CD14-positive monocyte (primary cell): ENCODE measurements around the gene WARS2. TPM values are rescaled to one million over a fixed set of nuclear protein-coding genes. Genes with fewer than 3 reads are reported as not detected.

Experiments used
- DNase-seq, 3 donors: peaks; one replicate each; pipeline ENCODE4 v3.0.0-alpha.2; 2011 to 2022
- H2AFZ ChIP-seq: 2 replicates; pipeline ENCODE4 v1.6.0; 2012; ENCODE audit warnings: mild to moderate bottlenecking, low read depth, low read length, inconsistent platforms; ENCODE audit not compliant: insufficient read depth, poor library complexity, severe bottlenecking
- H3K27ac ChIP-seq, 2 donors: 1 replicate in 1 of 2; 2 replicates in 1 of 2; pipeline ENCODE4 v1.5.1; 2012 to 2013; ENCODE audit warnings: low read length in 2 of 2, control low read depth in 1 of 2, inconsistent platforms in 1 of 2, low read depth in 1 of 2, mild to moderate bottlenecking in 1 of 2
- H3K27me3 ChIP-seq, 2 donors: one replicate each; pipeline versions ENCODE4 v1.6.0 to v1.6.1; 2011 to 2013; ENCODE audit warnings: low read length in 2 of 2; ENCODE audit not compliant: control insufficient read depth in 2 of 2, insufficient read depth in 2 of 2
- H3K36me3 ChIP-seq, 2 donors: replicated peaks in 1 of 2; 1 replicate in 1 of 2; 2 replicates in 1 of 2; pipeline versions ENCODE4 v1.5.1 to v1.6.1; 2012 to 2013; ENCODE audit warnings: low read length in 2 of 2, control low read depth in 1 of 2, inconsistent platforms in 1 of 2, mild to moderate bottlenecking in 1 of 2; ENCODE audit not compliant: insufficient read depth in 2 of 2, control insufficient read depth in 1 of 2
- H3K4me1 ChIP-seq, 2 donors: 1 replicate in 1 of 2; 2 replicates in 1 of 2; pipeline versions ENCODE4 v1.5.1 to v1.6.1; 2012 to 2013; ENCODE audit warnings: low read length in 2 of 2, control low read depth in 1 of 2, inconsistent platforms in 1 of 2, mild to moderate bottlenecking in 1 of 2, moderate library complexity in 1 of 2; ENCODE audit not compliant: insufficient read depth in 2 of 2, control insufficient read depth in 1 of 2
- H3K4me2 ChIP-seq: replicated peaks from 2 replicates; pipeline ENCODE3; 2012; ENCODE audit warnings: low read length, moderate library complexity, mild to moderate bottlenecking; ENCODE audit not compliant: poor library complexity, severe bottlenecking; ENCODE audit errors: extremely low read depth
- H3K4me3 ChIP-seq, 3 experiments: fragments of 200-600 bp in 1 of 3; sonication (generic) in 1 of 3; replicated peaks in 1 of 3; 1 replicate in 2 of 3; 2 replicates in 1 of 3; pipeline ENCODE4 v1.5.1; 2011 to 2013; ENCODE audit warnings: low read length in 3 of 3, mild to moderate bottlenecking in 3 of 3, control low read depth in 2 of 3, low read depth in 2 of 3, inconsistent platforms in 1 of 3, moderate library complexity in 1 of 3
- H3K79me2 ChIP-seq: 2 replicates; pipeline ENCODE4 v1.6.0; 2012; ENCODE audit warnings: mild to moderate bottlenecking, control low read depth, inconsistent platforms, low read length, moderate library complexity; ENCODE audit not compliant: insufficient read depth
- H3K9ac ChIP-seq: 2 replicates; pipeline ENCODE4 v1.6.0; 2017; ENCODE audit warnings: low read length, mild to moderate bottlenecking; ENCODE audit not compliant: insufficient read depth, poor library complexity, severe bottlenecking
- H3K9me3 ChIP-seq, 2 donors: replicated peaks in 1 of 2; 1 replicate in 1 of 2; 2 replicates in 1 of 2; pipeline versions ENCODE4 v1.5.1 to v1.6.1; 2012 to 2013; ENCODE audit warnings: low read length in 2 of 2, control low read depth in 1 of 2; ENCODE audit not compliant: control insufficient read depth in 1 of 2, insufficient read depth in 1 of 2
- H4K20me1 ChIP-seq: 2 replicates; pipeline ENCODE4 v1.6.0; 2012; ENCODE audit warnings: mild to moderate bottlenecking, low read length, control low read depth, moderate library complexity; ENCODE audit not compliant: insufficient read depth
- H3K27ac Mint-ChIP-seq, 7 donors: one replicate each; pipeline ENCODE4 v1.8.0; 2020; ENCODE audit warnings: mild to moderate bottlenecking in 7 of 7, mixed read lengths in 7 of 7, moderate library complexity in 6 of 7, inconsistent platforms in 2 of 7
- H3K27me3 Mint-ChIP-seq, 3 donors: one replicate each; pipeline ENCODE4 v1.8.0; 2021 to 2022; ENCODE audit warnings: low read depth in 3 of 3, mild to moderate bottlenecking in 3 of 3, mixed read lengths in 3 of 3, moderate library complexity in 3 of 3, inconsistent platforms in 1 of 3
- H3K36me3 Mint-ChIP-seq, 2 donors: one replicate each; pipeline ENCODE4 v1.8.0; 2020; ENCODE audit warnings: mixed read lengths in 2 of 2, inconsistent platforms in 1 of 2, mild to moderate bottlenecking in 1 of 2
- H3K4me1 Mint-ChIP-seq: one replicate; pipeline ENCODE4 v1.8.0; 2020; ENCODE audit warnings: mild to moderate bottlenecking, mixed read lengths
- H3K4me3 Mint-ChIP-seq, 2 donors: one replicate each; pipeline ENCODE4 v1.8.0; 2020; ENCODE audit warnings: mild to moderate bottlenecking in 2 of 2, mixed read lengths in 2 of 2, moderate library complexity in 1 of 2
- H3K9me3 Mint-ChIP-seq, 7 donors: one replicate each; pipeline ENCODE4 v1.8.0; 2020 to 2022; ENCODE audit warnings: mixed read lengths in 7 of 7, mild to moderate bottlenecking in 6 of 7, moderate library complexity in 6 of 7, inconsistent platforms in 2 of 7
- whole genome bisulfite sequencing: methylation state at CpG from one replicate; pipeline ENCODE4 v1.1.5; 2013; ENCODE audit warnings: missing lambda C conversion rate; ENCODE audit not compliant: insufficient coverage; 5-methylcytosine and 5-hydroxymethylcytosine counted together
- intact Hi-C, 2 donors: fragments of 100-400 bp; cut with micrococcal nuclease; formaldehyde crosslinking; loops; one replicate each; pipeline versions ENCODE4 v1.15.0 to v1.15.1; 2023
- polyA plus RNA-seq, 3 donors: library from polyadenylated mRNA; depleted of rRNA in 1 of 3; unstranded in 2 of 3; stranded (reverse) in 1 of 3; fragments of 300-500 nt in 2 of 3; fragments of >200 nt in 1 of 3; fragmentation: Illumina TruSeq in 2 of 3; gene quantifications; 1 replicate in 2 of 3; 2 replicates in 1 of 3; pipeline ENCODE4 v1.2.3, GENCODE V29; 2012 to 2021
- TF ChIP-seq, protein P1 (sequence below): fragments of 200-600 bp; IDR thresholded peaks from one replicate; pipeline ENCODE4 v1.8.0; 2022; ENCODE audit warnings: antibody characterized with exemption, mild to moderate bottlenecking

WARS2 gene
- polyA plus RNA-seq, 3 donors = 4.6 to 5.1 (median 4.7) TPM

DNA sequence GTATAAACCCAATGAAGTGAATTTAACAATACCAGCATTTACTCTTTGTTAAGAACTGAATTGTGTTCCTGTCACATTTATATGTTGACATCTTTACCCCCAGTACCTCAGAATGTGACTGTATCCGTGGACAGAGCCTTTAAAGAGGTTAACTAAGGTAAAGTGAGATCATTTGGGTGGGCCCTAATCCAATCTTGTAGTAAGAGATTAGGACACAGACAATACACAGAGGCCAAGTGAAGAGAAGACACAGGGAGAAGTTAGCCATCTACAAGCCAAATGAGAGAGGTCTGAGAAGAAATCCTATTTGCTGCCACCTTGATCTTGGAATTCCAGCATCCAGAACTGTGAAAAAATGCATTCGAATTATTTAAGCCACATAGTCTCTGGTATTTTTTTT is 22.9 kb upstream of the WARS2 start:
- Mint-ChIP-seq H3K27ac (no peak overlapping the region), H3K36me3 (peaks cover 42 to 57% of the 10 kb centered on the region in 2 donors), H3K27me3 (no peaks in the 10 kb centered on the region), H3K9me3 (peaks cover 0 to 5% (median 2%) of the 10 kb centered on the region in 7 donors), H3K4me1 (no peaks in the 10 kb centered on the region), H3K4me3 (no peak overlapping the region)
- Histone ChIP-seq H3K4me3 (no peak overlapping the region), H3K36me3 (peaks cover 11 to 48% of the 10 kb centered on the region in 2 donors), H3K9me3 (peaks cover 0 to 1% of the 10 kb centered on the region in 2 donors), H3K27ac (no peak overlapping the region), H4K20me1 (no peaks in the 10 kb centered on the region), H3K4me1 (no peaks in the 10 kb centered on the region), H3K9ac (no peak overlapping the region), H3K27me3 (no peaks in the 10 kb centered on the region), H2AFZ (no peak overlapping the region), H3K4me2 (no peak overlapping the region), H3K79me2 (no peaks in the 10 kb centered on the region)
- intact Hi-C loops = no loop called here
- WGBS = no CpG with 5 or more reads among the region's 2 CpGs
- DNase-seq = no peak
- TF ChIP-seq, protein P1, sequence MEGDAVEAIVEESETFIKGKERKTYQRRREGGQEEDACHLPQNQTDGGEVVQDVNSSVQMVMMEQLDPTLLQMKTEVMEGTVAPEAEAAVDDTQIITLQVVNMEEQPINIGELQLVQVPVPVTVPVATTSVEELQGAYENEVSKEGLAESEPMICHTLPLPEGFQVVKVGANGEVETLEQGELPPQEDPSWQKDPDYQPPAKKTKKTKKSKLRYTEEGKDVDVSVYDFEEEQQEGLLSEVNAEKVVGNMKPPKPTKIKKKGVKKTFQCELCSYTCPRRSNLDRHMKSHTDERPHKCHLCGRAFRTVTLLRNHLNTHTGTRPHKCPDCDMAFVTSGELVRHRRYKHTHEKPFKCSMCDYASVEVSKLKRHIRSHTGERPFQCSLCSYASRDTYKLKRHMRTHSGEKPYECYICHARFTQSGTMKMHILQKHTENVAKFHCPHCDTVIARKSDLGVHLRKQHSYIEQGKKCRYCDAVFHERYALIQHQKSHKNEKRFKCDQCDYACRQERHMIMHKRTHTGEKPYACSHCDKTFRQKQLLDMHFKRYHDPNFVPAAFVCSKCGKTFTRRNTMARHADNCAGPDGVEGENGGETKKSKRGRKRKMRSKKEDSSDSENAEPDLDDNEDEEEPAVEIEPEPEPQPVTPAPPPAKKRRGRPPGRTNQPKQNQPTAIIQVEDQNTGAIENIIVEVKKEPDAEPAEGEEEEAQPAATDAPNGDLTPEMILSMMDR = no peak

DNA sequence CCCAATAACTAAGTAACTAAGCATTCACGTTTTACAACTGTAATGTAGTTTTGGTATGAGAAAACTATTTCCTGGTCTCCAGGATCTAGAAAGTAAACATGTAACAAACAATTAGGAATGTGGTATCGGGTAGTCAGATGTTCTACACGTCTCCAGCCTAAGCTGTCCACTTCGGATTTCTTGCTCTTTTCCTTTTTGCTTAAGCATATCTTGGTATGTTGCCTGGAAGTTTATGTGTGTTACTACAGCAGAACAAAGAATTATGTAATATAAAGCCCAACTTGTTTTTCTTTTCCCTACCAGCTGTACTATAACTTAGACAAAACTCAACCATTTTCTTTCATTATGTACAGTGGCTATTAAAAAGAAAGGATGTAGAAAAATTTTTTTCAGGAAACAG is 20.4 kb upstream of the WARS2 start:
- no peak overlapping the region for H2AFZ ChIP-seq
- H3K4me2 ChIP-seq = no peak overlapping the region
- H3K4me3 Mint-ChIP-seq = no peak overlapping the region
- no peak overlapping the region for H3K27ac Mint-ChIP-seq
- H3K36me3 ChIP-seq = peaks cover 19 to 63% of the 10 kb centered on the region in 2 donors
- peaks cover 61 to 73% of the 10 kb centered on the region in 2 donors for H3K36me3 Mint-ChIP-seq
- no peaks in the 10 kb centered on the region for H3K27me3 Mint-ChIP-seq
- H3K4me1 ChIP-seq = no peaks in the 10 kb centered on the region
- no peaks in the 10 kb centered on the region for H3K4me1 Mint-ChIP-seq
- H3K79me2 ChIP-seq = no peaks in the 10 kb centered on the region
- no peaks in the 10 kb centered on the region for H3K27me3 ChIP-seq
- WGBS = no CpG with 5 or more reads among the region's 4 CpGs
- H3K9me3 ChIP-seq = no peaks in the 10 kb centered on the region
- TF ChIP-seq, protein P1 = no peak
- no peak overlapping the region for H3K9ac ChIP-seq
- peaks cover 0 to 9% (median 4%) of the 10 kb centered on the region in 7 donors for H3K9me3 Mint-ChIP-seq
- intact Hi-C loops = no loop called here
- no peak for DNase-seq
- H4K20me1 ChIP-seq = no peaks in the 10 kb centered on the region
- H3K27ac ChIP-seq = no peak overlapping the region
- H3K4me3 ChIP-seq = no peak overlapping the region
